Measurements from ENCODE around the gene SLC35A3.

SLC35A3 gene

GRCh38 chr1:99992044-99992722 is 22.4 kb downstream of the SLC35A3 start:
- DNase-seq (ENCODE audit: low read depth): peak; percentile 23
- no peak overlapping the region for H3K4me3 ChIP-seq (ENCODE audit: low read length)
- TF ChIP-seq CTCF (IDR thresholded peaks at IDR 0.05; ENCODE audit: insufficient read depth, low read depth, low read length, missing control alignments): no peak

- DNase-seq (ENCODE audit: low read depth): peak; percentile 47
- H3K4me3 ChIP-seq (ENCODE audit: low read length): no peak overlapping the region
- TF ChIP-seq CTCF (IDR thresholded peaks at IDR 0.05; ENCODE audit: insufficient read depth, low read depth, low read length, missing control alignments): no peak
Observed at GRCh38 chr1:99992760-99993467, 23.1 kb downstream of the SLC35A3 start.

GRCh38 chr1:99993468-99993845 is 23.7 kb downstream of the SLC35A3 start:
- no peak overlapping the region for H3K4me3 ChIP-seq (ENCODE audit: low read length)
- no peak for TF ChIP-seq CTCF (IDR thresholded peaks at IDR 0.05; ENCODE audit: insufficient read depth, low read depth, low read length, missing control alignments)
- DNase-seq (ENCODE audit: low read depth): no peak

GRCh38 chr1:99994496-99994895 is 24.7 kb downstream of the SLC35A3 start:
- peak; percentile 93 for DNase-seq (ENCODE audit: low read depth)
- H3K4me3 ChIP-seq (ENCODE audit: low read length): no peak overlapping the region
- TF ChIP-seq CTCF (IDR thresholded peaks at IDR 0.05; ENCODE audit: insufficient read depth, low read depth, low read length, missing control alignments): no peak

GRCh38 chr1:99996951-99997350 is 27.2 kb downstream of the SLC35A3 start:
- no peak for TF ChIP-seq CTCF (IDR thresholded peaks at IDR 0.05; ENCODE audit: insufficient read depth, low read depth, low read length, missing control alignments)
- DNase-seq (ENCODE audit: low read depth): no peak

GRCh38 chr1:100001462-100001861 is 31.7 kb downstream of the SLC35A3 start:
- TF ChIP-seq CTCF (IDR thresholded peaks at IDR 0.05; ENCODE audit: insufficient read depth, low read depth, low read length, missing control alignments): no peak
- H3K4me3 ChIP-seq (ENCODE audit: low read length): no peak overlapping the region
- no peak for DNase-seq (ENCODE audit: low read depth)

More at GRCh38 chr1:99996951-99997350, 27.2 kb downstream of the SLC35A3 start:
- H3K4me3 ChIP-seq (ENCODE audit: low read length): no peak overlapping the region

All from epithelial cell of esophagus (primary cell).